ENCODE measurements around the gene KDM1B. TPM values are rescaled to one million over a fixed set of nuclear protein-coding genes. Genes with fewer than 3 reads are reported as not detected.

The KDM1B gene
- total RNA-seq, 4 donors from 2014 or later = 11.0 to 14.5 (median 12.7) TPM

DNA sequence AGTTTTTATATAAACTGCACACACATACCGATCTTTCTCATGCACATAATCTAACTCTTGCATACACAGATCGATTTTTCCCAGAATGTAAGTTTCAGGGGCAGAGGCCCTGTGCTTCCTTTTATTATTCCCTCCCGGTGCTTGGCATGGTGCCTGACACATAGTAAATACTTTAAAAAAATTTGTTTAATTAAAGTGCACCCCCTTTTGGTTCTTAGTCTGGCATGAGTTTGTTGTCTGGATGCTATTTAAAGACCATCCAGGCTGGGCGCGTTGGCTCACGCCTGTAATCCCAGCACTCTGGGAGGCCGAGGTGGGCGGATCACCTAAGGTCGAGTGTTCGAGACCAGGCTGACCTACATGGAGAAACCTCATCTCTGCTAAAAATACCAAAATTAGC is 114.5 kb downstream of the KDM1B start:
- TF ChIP-seq POLR2AphosphoS5 (IDR thresholded peaks at IDR 0.05) (no peak), CTCF (IDR thresholded peaks at IDR 0.05) (no peak), EP300 (IDR thresholded peaks at IDR 0.05) (no peak), POLR2A (IDR thresholded peaks at IDR 0.05) (no peak)
- no peak overlapping the region for H3K27ac ChIP-seq
- ATAC-seq = no peak
- peaks cover 10% of the 10 kb centered on the region for H3K27me3 ChIP-seq
- peaks cover 0 to 9% (median 0%) of the 10 kb centered on the region in 3 donors for H3K4me1 ChIP-seq
- WGBS, 2 donors (ENCODE audit: low coverage in 1 of 2) = 25 to 48% methylated on average over 1 to 4 of the region's 10 CpGs
- H3K9me3 ChIP-seq = no peaks in the 10 kb centered on the region
- H3K36me3 ChIP-seq = no peaks in the 10 kb centered on the region
- H3K4me3 ChIP-seq = no peak overlapping the region

DNA sequence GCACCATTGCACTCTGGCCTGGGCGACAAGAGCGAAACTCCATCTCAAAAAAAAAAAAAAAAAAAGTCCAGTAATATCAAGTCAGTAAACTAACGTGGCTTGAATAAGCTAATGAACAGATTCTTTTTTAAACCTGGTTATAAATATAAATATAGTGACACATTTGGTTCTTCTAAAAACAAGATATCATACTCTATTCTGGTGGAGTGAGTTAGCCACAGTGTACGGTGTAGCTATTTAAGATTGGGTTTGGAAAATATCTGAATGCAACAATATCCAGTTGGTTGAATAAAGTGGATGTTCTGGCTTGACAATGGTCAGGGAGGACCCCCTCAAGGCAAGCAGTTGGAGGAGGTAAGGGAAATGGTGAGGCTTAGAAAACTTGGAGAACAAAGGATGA is 115.0 kb downstream of the KDM1B start:
- Histone ChIP-seq H3K4me1 (peaks cover 0 to 4% (median 0%) of the 10 kb centered on the region in 3 donors), H3K27ac (no peak overlapping the region), H3K36me3 (no peaks in the 10 kb centered on the region), H3K9me3 (no peaks in the 10 kb centered on the region), H3K4me3 (no peak overlapping the region), H3K27me3 (peaks cover 13% of the 10 kb centered on the region)
- TF ChIP-seq CTCF (IDR thresholded peaks at IDR 0.05) (no peak), POLR2A (IDR thresholded peaks at IDR 0.05) (no peak), POLR2AphosphoS5 (IDR thresholded peaks at IDR 0.05) (no peak), EP300 (IDR thresholded peaks at IDR 0.05) (no peak)
- no peak for ATAC-seq
- 89 to 96% methylated on average over 4 of the region's 4 CpGs for WGBS, 2 donors (ENCODE audit: low coverage in 1 of 2)

Small RNA genes within 50 kb of the gene (small RNA-seq; reads per million reads assigned to genes)
- 0 reads per million in 4 donors for gene RF00019

Other genes with a start within 250 kb of the KDM1B start
- gene KIF13A, start 167.8 kb upstream of the KDM1B start, total RNA-seq = 10 to 100 TPM; 67.7 to 98.9 (median 84.1) TPM
- gene NHLRC1, start 32.7 kb upstream of the KDM1B start, total RNA-seq = under 1 TPM; 0.54 to 0.93 (median 0.67) TPM
- 1 to 10 TPM; 5.7 to 8.9 (median 7.2) TPM for gene TPMT, start 345 bp upstream of the KDM1B start, total RNA-seq
- gene DEK, start 109.1 kb downstream of the KDM1B start, total RNA-seq = 100 to 1,000 TPM; 162 to 186 (median 177) TPM
- gene RNF144B, start 231.9 kb downstream of the KDM1B start, total RNA-seq = 10 to 100 TPM in 3 of 4 donors, 1 to 10 TPM in 1; 5.6 to 18.4 (median 15.2) TPM

Measured in gastroesophageal sphincter (tissue), 4 donors.